GM12878 (cell line): Measurements from ENCODE around the gene XPO5. TPM values are rescaled to one million over a fixed set of nuclear protein-coding genes. Genes with fewer than 3 reads are reported as not detected.

Experiments used
- ATAC-seq: fragments of 200-7000 bp; cut with Tn5 transposase; 3 replicates; pipeline ENCODE4 v1.9.1; 2020; ENCODE audit warnings: mild to moderate bottlenecking, moderate library complexity
- BruUV-seq: library from RNA; stranded (reverse); fragments of 400-500 nt; replicated peaks from 2 replicates; lab custom pipeline; 2021; lab: Mats Ljungman, UMichigan
- CTCF ChIA-PET: fragments of 300-600 bp; sonication (Branson Sonifier 250); formaldehyde crosslinking; extraction: SDS; loops from one replicate; lab custom pipeline; 2021; ENCODE audit warnings: inconsistent platforms; lab: Yijun Ruan, JAX
- POLR2A ChIA-PET: fragments of 350-600 bp; formaldehyde crosslinking; extraction: SDS; loops from one replicate; lab custom pipeline; 2021; ENCODE audit warnings: inconsistent platforms; lab: Charles Lee
- RAD21 ChIA-PET: fragments of 300-600 bp; sonication (Branson Sonifier 250); formaldehyde crosslinking; loops from one replicate; lab custom pipeline; 2023; ENCODE audit warnings: antibody characterized with exemption; ENCODE audit not compliant: unreplicated experiment; lab: Charles Lee
- SMC1A ChIA-PET: fragments of 300-600 bp; sonication (Branson Sonifier 250); formaldehyde crosslinking; loops from one replicate; lab custom pipeline; 2023; ENCODE audit not compliant: unreplicated experiment, uncharacterized antibody; lab: Charles Lee
- DNase-seq: peaks from one replicate; pipeline ENCODE4 v3.0.0-alpha.2; 2011; ENCODE audit warnings: low read depth, low spot score
- FAIRE-seq: peaks from 3 replicates; lab custom pipeline; 2011; peaks lifted over from hg19 to GRCh38; lab: Jason Lieb, UNC
- H2AFZ ChIP-seq: 2 replicates; pipeline ENCODE4 v1.6.0; 2011; ENCODE audit warnings: low read depth, low read length, control low read depth; ENCODE audit not compliant: control insufficient read depth
- H3K27ac ChIP-seq: 2 replicates; pipeline ENCODE4 v1.5.1; 2011; ENCODE audit warnings: control low read depth; ENCODE audit not compliant: control insufficient read depth, insufficient read depth
- H3K27me3 ChIP-seq, 2 experiments: replicated peaks in 1 of 2; 2 replicates each; pipeline versions ENCODE4 v1.6.0 to v1.6.1; 2011; ENCODE audit warnings: low read length in 1 of 2; ENCODE audit not compliant: control insufficient read depth in 2 of 2, insufficient read depth in 2 of 2
- H3K36me3 ChIP-seq, 2 experiments: 2 replicates each; pipeline ENCODE4 v1.5.1; 2011; ENCODE audit warnings: low read length in 1 of 2; ENCODE audit not compliant: control insufficient read depth in 2 of 2, insufficient read depth in 2 of 2
- H3K4me1 ChIP-seq: 2 replicates; pipeline ENCODE4 v1.6.1; 2011; ENCODE audit warnings: mild to moderate bottlenecking, low read length, moderate library complexity, mixed read lengths; ENCODE audit not compliant: control insufficient read depth, insufficient read depth
- H3K4me2 ChIP-seq: 2 replicates; pipeline ENCODE4 v1.6.0; 2011; ENCODE audit warnings: control low read depth; ENCODE audit not compliant: control insufficient read depth, insufficient read depth
- H3K4me3 ChIP-seq: fragments of 200-600 bp; sonication (generic); 2 replicates; pipeline ENCODE4 v1.5.1; 2016
- H3K79me2 ChIP-seq: 2 replicates; pipeline ENCODE4 v1.6.0; 2011; ENCODE audit warnings: low read length; ENCODE audit not compliant: control insufficient read depth, insufficient read depth
- H3K9ac ChIP-seq: 2 replicates; pipeline ENCODE4 v1.8.0; 2011; ENCODE audit warnings: low read length, control low read depth, mixed read lengths; ENCODE audit not compliant: control insufficient read depth, insufficient read depth
- H3K9me3 ChIP-seq: replicated peaks from 3 replicates; pipeline ENCODE4 v1.5.1; 2011; ENCODE audit warnings: mild to moderate bottlenecking, low read length; ENCODE audit not compliant: control insufficient read depth, insufficient read depth
- H4K20me1 ChIP-seq: 2 replicates; pipeline ENCODE4 v1.6.0; 2011; ENCODE audit not compliant: control insufficient read depth, insufficient read depth
- CBX5 ChIP-seq: sonication (generic); IDR thresholded peaks from 2 replicates; pipeline ENCODE4 v1.6.1; 2016; ENCODE audit warnings: low read depth, moderate library complexity, mild to moderate bottlenecking, inconsistent platforms
- EGR1 ChIP-seq, 2 experiments: IDR thresholded peaks; 1 replicate in 1 of 2; 2 replicates in 1 of 2; pipeline ENCODE4 v1.6.1; 2011 to 2012; ENCODE audit warnings: low read depth in 2 of 2, low read length in 2 of 2, borderline replicate concordance in 1 of 2, mild to moderate bottlenecking in 1 of 2, moderate library complexity in 1 of 2
- EP300 ChIP-seq, 2 experiments: fragments of 150-350 bp in 1 of 2; IDR thresholded peaks; 2 replicates each; pipeline ENCODE4 v1.6.1; 2011 to 2012; ENCODE audit warnings: low read depth in 2 of 2, low read length in 2 of 2, borderline replicate concordance in 1 of 2, improper control_type of control experiment in 1 of 2, inconsistent platforms in 1 of 2; ENCODE audit not compliant: control insufficient read depth in 1 of 2
- ESRRA ChIP-seq: IDR thresholded peaks from 2 replicates; pipeline ENCODE4 v1.6.1; 2012; ENCODE audit warnings: mild to moderate bottlenecking, low read length, improper control_type of control experiment
- HDGF ChIP-seq: fragments of 450-650 bp; IDR thresholded peaks from 2 replicates; pipeline ENCODE4 v1.6.1; 2016; ENCODE audit warnings: antibody characterized with exemption
- IKZF2 ChIP-seq, 2 experiments: fragments of 450-650 bp; IDR thresholded peaks; 2 replicates each; pipeline ENCODE4 v1.6.1; 2017; ENCODE audit warnings: mild to moderate bottlenecking in 2 of 2, moderate library complexity in 2 of 2
- LARP7 ChIP-seq: fragments of 450-650 bp; IDR thresholded peaks from 2 replicates; pipeline ENCODE4 v1.6.1; 2017; ENCODE audit warnings: mild to moderate bottlenecking
- MYB ChIP-seq: fragments of 150-350 bp; IDR thresholded peaks from 2 replicates; pipeline ENCODE4 v1.6.1; 2014; ENCODE audit warnings: mild to moderate bottlenecking, low read depth, low read length, borderline replicate concordance
- RELB ChIP-seq: fragments of 450-650 bp; IDR thresholded peaks from 2 replicates; pipeline ENCODE4 v1.6.1; 2017; ENCODE audit warnings: low read depth, mild to moderate bottlenecking, moderate library complexity
- USF1 ChIP-seq: IDR thresholded peaks from 2 replicates; pipeline ENCODE4 v1.6.1; 2011; ENCODE audit warnings: borderline replicate concordance, low read depth, mild to moderate bottlenecking, moderate library complexity, mixed read lengths, low read length; ENCODE audit not compliant: insufficient read depth; ENCODE audit errors: extremely low read length
- WRNIP1 ChIP-seq: IDR thresholded peaks from 2 replicates; pipeline ENCODE4 v1.6.1; 2011; ENCODE audit warnings: low read depth, low read length, improper control_type of control experiment, borderline replicate concordance
- WGBS: methylation state at CpG from one replicate; pipeline ENCODE4 v1.1.6; 2016; ENCODE audit warnings: low lambda C conversion rate; ENCODE audit not compliant: insufficient replicate concordance, insufficient coverage; ENCODE audit errors: missing lambda C conversion rate; 5-methylcytosine and 5-hydroxymethylcytosine counted together
- in situ Hi-C: fragments of 300-500 bp; cut with MboI; formaldehyde crosslinking; loops from 9 replicates; pipeline ENCODE4 v1.14.3; 2018; ENCODE audit warnings: mixed read lengths
- intact Hi-C: fragments of 100-400 bp; cut with micrococcal nuclease; formaldehyde crosslinking; loops from one replicate; pipeline ENCODE4 v1.14.2; 2022; ENCODE audit not compliant: unreplicated experiment
- polyA plus RNA-seq, 11 experiments: library from polyadenylated mRNA; depleted of rRNA in 4 of 11; unstranded in 6 of 11; stranded (reverse) in 5 of 11; fragments of >200 nt; fragmentation: Nextera tagmentation in 4 of 11; fragmentation: Illumina TruSeq in 1 of 11; extraction: Ambion mirVana in 4 of 11; extraction: Trizol in 1 of 11; gene quantifications; 1 replicate in 1 of 11; 2 replicates in 10 of 11; pipeline versions ENCODE4 v1.2.1 to v1.2.3, GENCODE V29; 2011 to 2016; ENCODE audit warnings: inconsistent platforms in 2 of 11, missing spikeins in 2 of 11, low read depth in 1 of 11
- total RNA-seq, 4 experiments: library from RNA; depleted of rRNA in 3 of 4; stranded (reverse); fragments of >200 nt in 3 of 4; fragmentation: Illumina TruSeq in 1 of 4; extraction: Trizol in 1 of 4; gene quantifications; 2 replicates each; pipeline versions ENCODE4 v1.2.1 to v1.2.3, GENCODE V29; 2013 to 2021

Gene XPO5
- total and polyA plus RNA-seq, 10 of the 15 experiments (the other 5 are each of a cell fraction or from before 2014, with no cell fraction given) = 11.3 to 76.0 (median 41.6) TPM

- peaks cover 61% of the 10 kb centered on the region for H3K79me2 ChIP-seq
- no peak for TF ChIP-seq WRNIP1
- TF ChIP-seq CBX5 = no peak
- TF ChIP-seq MYB = no peak
- peak overlapping the region; percentile 68; the same call in 1 of the 2 replicates for H3K4me2 ChIP-seq
- DNase-seq (no peak), FAIRE-seq (no peak), ATAC-seq (no peak)
- no peaks in the 10 kb centered on the region for H3K9me3 ChIP-seq
- no peak overlapping the region for H3K27ac ChIP-seq
- SMC1A ChIA-PET = interaction anchor here (0.7 to 1.3 kb wide), 2 partner anchors 8 to 14 kb away, joined by 3 read pairs; no protein-coding TSS in a partner anchor
- WGBS = 84% methylated on average over 3 of the region's 3 CpGs
- H4K20me1 ChIP-seq = no peaks in the 10 kb centered on the region
- no peaks in the 10 kb centered on the region; the same call in 1 of the 2 replicates for H3K4me1 ChIP-seq
- CTCF ChIA-PET = interaction anchor here (0.5 to 1.7 kb wide), 5 partner anchors 22 to 500 kb away, joined by 3 to 6 read pairs (median 3); no protein-coding TSS in a partner anchor
- H3K4me3 ChIP-seq = peak overlapping the region; percentile 89
- no peak overlapping the region for H2AFZ ChIP-seq
- no TSS peak for BruUV-seq
- peak overlapping the region; percentile 34; the same call in 1 of the 2 replicates for H3K9ac ChIP-seq
- intact Hi-C loops = no loop called here
- RAD21 ChIA-PET = interaction anchor here (0.5 to 2.0 kb wide), 2 partner anchors 51 to 55 kb away, joined by 3 to 7 read pairs; partner anchors contain the start of gene GTPBP2
- peaks cover 0 to 21% of the 10 kb centered on the region in 2 experiments; a peak in 1 of 4 replicates for H3K36me3 ChIP-seq
- in situ Hi-C loops = no loop called here
- no peaks in the 10 kb centered on the region for H3K27me3 ChIP-seq
- POLR2A ChIA-PET = interaction anchor here (0.7 to 2.6 kb wide), 3 partner anchors 51 to 189 kb away, joined by 3 to 16 read pairs (median 3); partner anchors contain the start of gene GTPBP2
These were observed 2.9 kb upstream of the XPO5 start for GRCh38 chr6:43578748-43579147.

GRCh38 chr6:43575105-43575771, 600 bp downstream of the XPO5 start:
- Histone ChIP-seq H2AFZ (peak overlapping the region; percentile 95), H3K27ac (peak overlapping the region; percentile 68), H3K36me3 (peaks cover 0 to 22% of the 10 kb centered on the region in 2 experiments; a peak in 3 of 4 replicates), H3K4me3 (peak overlapping the region; percentile 84), H4K20me1 (no peaks in the 10 kb centered on the region), H3K9ac (peak overlapping the region; percentile 77), H3K4me1 (no peaks in the 10 kb centered on the region; the same call in 1 of the 2 replicates), H3K27me3 (no peaks in the 10 kb centered on the region), H3K79me2 (peaks cover 66% of the 10 kb centered on the region), H3K9me3 (no peaks in the 10 kb centered on the region), H3K4me2 (peak overlapping the region; percentile 58; the same call in 1 of the 2 replicates)
- DNase-seq (no peak), ATAC-seq (peak; percentile 2), FAIRE-seq (peak; percentile 68)
- SMC1A ChIA-PET = interaction anchor here (0.9 kb wide), 1 partner anchor 214 kb away, joined by 3 read pairs; no protein-coding TSS in a partner anchor
- RAD21 ChIA-PET = interaction anchor here (0.5 to 1.6 kb wide), 4 partner anchors 54 to 504 kb away, joined by 3 to 4 read pairs (median 3); partner anchors contain the start of gene GTPBP2
- in situ Hi-C loops = no loop called here
- intact Hi-C loops = no loop called here
- WGBS = 1% methylated on average over 35 of the region's 38 CpGs
- no TSS peak for BruUV-seq
- CTCF ChIA-PET = interaction anchor here (0.6 to 1.2 kb wide), 5 partner anchors 33 to 194 kb away, joined by 3 to 7 read pairs (median 4); no protein-coding TSS in a partner anchor
- POLR2A ChIA-PET = interaction anchor here (0.5 to 2.0 kb wide), 13 partner anchors 9 to 975 kb away, joined by 3 to 10 read pairs (median 3); partner anchors contain the start of genes CNPY3 and GTPBP2
- TF ChIP-seq IKZF2 (IDR thresholded peaks at IDR 0.05) = peak; percentile 54 to 78
- no peak for TF ChIP-seq EP300 (IDR thresholded peaks at IDR 0.05; ENCODE audit: borderline replicate concordance in 1 of 2, control insufficient read depth in 1 of 2, low read depth in 2 of 2, low read length in 2 of 2)
- no peak for TF ChIP-seq LARP7
- TF ChIP-seq USF1 = no peak
- peak in 1 of 2 experiments; percentile 69; a peak in 2 of 3 replicates for TF ChIP-seq EGR1 (IDR thresholded peaks at IDR 0.05; ENCODE audit: borderline replicate concordance in 1 of 2, low read depth in 2 of 2, low read length in 2 of 2)
- 0 out of 2 replicates have a peak, but pooled peaks have one; percentile 74 for TF ChIP-seq HDGF
- no peak for TF ChIP-seq ESRRA
- 0 out of 2 replicates have a peak, but pooled peaks have one; percentile 27 for TF ChIP-seq RELB
